H1 (cell line): Measurements from ENCODE around the gene MCF2L2. TPM values are rescaled to one million over a fixed set of nuclear protein-coding genes. Genes with fewer than 3 reads are reported as not detected.

Experiments
- CBX8 ChIP-seq: fragments of 300-800, 300-1000 bp; sonication (generic); IDR thresholded peaks from 2 replicates; pipeline ENCODE4 v1.7.1; 2016; ENCODE audit warnings: low read depth, low read length, borderline replicate concordance
- EZH2 ChIP-seq: fragments of 200-600 bp; sonication (generic); IDR thresholded peaks from 2 replicates; pipeline ENCODE4 v1.7.1; 2012; ENCODE audit warnings: low read depth, mild to moderate bottlenecking, moderate library complexity, low read length, inconsistent platforms; ENCODE audit not compliant: severe bottlenecking
- RBBP5 ChIP-seq: IDR thresholded peaks from 2 replicates; pipeline ENCODE4 v1.7.1; 2012; ENCODE audit warnings: low read depth, mild to moderate bottlenecking, inconsistent platforms, low read length, moderate library complexity, borderline replicate concordance
- RXRA ChIP-seq: IDR thresholded peaks from 2 replicates; pipeline ENCODE4 v1.6.1; 2011; ENCODE audit warnings: low read depth, mild to moderate bottlenecking, low read length, moderate library complexity; ENCODE audit not compliant: insufficient read depth
- SIRT6 ChIP-seq: IDR thresholded peaks from one replicate; pipeline ENCODE4 v1.7.1; 2012; ENCODE audit warnings: low read length, inconsistent platforms
- polyA plus RNA-seq, 7 experiments: library from polyadenylated mRNA; depleted of rRNA in 3 of 7; stranded (reverse) in 5 of 7; unstranded in 2 of 7; fragments of >200 nt in 5 of 7; fragments of 200-250 nt in 2 of 7; gene quantifications; 1 replicate in 5 of 7; 2 replicates in 1 of 7; 4 replicates in 1 of 7; pipeline versions ENCODE4 v1.2.1 to v1.2.3, GENCODE V29; 2011 to 2013; ENCODE audit warnings: missing spikeins in 2 of 7, mixed read lengths in 2 of 7
- total RNA-seq: library from RNA; stranded (reverse); fragmentation: NEBNext Ultra II Directional; extraction: Animal tissue kit (Norgen Biotek cat#: 25700); gene quantifications from 2 replicates; pipeline ENCODE4 v1.2.1, GENCODE V29; 2021

Gene MCF2L2
- total and polyA plus RNA-seq, 2 of the 8 experiments (the other 6 are each of a cell fraction or from before 2014, with no cell fraction given): 4.1 to 13.7 TPM

DNA sequence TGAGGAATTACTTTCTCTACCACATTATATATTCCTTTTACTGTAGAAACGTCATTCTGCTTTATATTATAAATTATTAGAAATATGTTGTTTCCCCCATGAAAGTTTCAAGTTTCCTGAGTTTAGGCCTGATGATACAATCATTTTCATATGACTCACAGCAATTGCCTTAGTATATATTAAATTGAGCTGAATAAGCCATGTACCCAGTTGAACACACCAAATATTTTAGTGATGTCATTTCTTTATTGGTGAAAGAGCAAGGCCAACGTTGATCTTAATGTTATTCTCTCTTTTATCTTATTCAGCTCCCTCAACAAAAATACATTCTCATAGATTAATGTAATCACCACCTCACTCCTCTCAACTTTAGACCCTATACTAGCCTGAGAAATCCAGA lies 144.5 kb downstream of the MCF2L2 start (continued):
- TF ChIP-seq EZH2 (no peak), RXRA (no peak), RBBP5 (no peak), CBX8 (no peak), SIRT6 (no peak)
- TF ChIP-seq, all 59 proteins: peak for 0
